H4 (cell line): ENCODE results near the gene CEACAM21. TPM values are rescaled to one million over a fixed set of nuclear protein-coding genes. Genes with fewer than 3 reads are reported as not detected.
A peak's percentile ranks its signal among the peaks of the same experiment; 100 is the strongest.

ENCODE experiments used
- DNase-seq: peaks from one replicate; pipeline ENCODE4 v3.0.0-alpha.2; 2015; ENCODE audit warnings: low spot score
- total RNA-seq: library from RNA; depleted of rRNA; stranded (reverse); fragments of >200 nt; shearing (Covaris generic); gene quantifications from 2 replicates; pipeline ENCODE4 v1.2.3, GENCODE V29; 2014; rRNA removed

The CEACAM21 gene
- total RNA-seq = 0.14 TPM in 1 of 2 replicates, not detected in the other

GRCh38 chr19:41575998-41576397 lies at the start of gene CEACAM21:
Gene CEACAM21 (plus strand): TSS chr19:41576166. CDS start chr19:41576275, 109 bp downstream.
- DNase-seq = no peak

GRCh38 chr19:41527089-41527488 lies 48.9 kb upstream of the CEACAM21 start:
- no peak for DNase-seq

GRCh38 chr19:41528106-41528505 lies 47.9 kb upstream of the CEACAM21 start:
- DNase-seq = no peak

DNA sequence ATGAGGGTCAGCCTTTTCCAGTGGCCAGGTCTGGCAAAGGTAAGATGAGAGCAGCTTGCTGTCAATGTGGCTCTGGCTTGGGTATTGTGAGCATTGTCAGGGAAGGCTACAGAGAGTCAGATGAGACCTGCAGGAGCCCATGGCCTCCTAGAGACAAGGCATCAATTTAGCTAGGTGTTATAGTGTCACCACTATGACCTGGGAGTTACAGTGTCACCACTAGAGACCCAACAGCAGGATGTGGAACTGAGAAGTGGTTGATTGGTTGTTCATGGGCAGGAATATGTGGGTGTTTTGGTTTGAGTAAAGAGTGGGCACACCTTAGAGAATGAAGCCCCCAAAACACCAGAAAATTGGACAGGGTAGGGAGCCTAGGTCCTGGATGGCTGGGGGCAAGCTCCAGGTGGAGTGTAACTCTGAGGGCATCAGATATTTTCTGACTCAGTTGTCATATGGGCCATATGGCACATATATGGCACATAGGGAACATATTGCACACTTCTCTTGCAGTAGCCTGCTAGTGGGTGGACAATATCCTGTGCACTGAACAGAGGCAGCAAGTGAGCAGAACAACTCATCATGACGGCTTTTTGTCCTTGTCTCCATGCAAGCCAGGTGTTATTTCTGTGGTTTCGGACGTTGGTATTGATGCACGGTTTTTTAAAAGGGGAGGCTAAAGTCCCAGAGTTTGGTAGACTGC lies 46.3 kb upstream of the CEACAM21 start:
- DNase-seq = no peak

GRCh38 chr19:41530184-41530534 lies 45.8 kb upstream of the CEACAM21 start:
- DNase-seq = no peak

- no peak for DNase-seq
Observed at GRCh38 chr19:41530761-41531301, 45.1 kb upstream of the CEACAM21 start.

DNA sequence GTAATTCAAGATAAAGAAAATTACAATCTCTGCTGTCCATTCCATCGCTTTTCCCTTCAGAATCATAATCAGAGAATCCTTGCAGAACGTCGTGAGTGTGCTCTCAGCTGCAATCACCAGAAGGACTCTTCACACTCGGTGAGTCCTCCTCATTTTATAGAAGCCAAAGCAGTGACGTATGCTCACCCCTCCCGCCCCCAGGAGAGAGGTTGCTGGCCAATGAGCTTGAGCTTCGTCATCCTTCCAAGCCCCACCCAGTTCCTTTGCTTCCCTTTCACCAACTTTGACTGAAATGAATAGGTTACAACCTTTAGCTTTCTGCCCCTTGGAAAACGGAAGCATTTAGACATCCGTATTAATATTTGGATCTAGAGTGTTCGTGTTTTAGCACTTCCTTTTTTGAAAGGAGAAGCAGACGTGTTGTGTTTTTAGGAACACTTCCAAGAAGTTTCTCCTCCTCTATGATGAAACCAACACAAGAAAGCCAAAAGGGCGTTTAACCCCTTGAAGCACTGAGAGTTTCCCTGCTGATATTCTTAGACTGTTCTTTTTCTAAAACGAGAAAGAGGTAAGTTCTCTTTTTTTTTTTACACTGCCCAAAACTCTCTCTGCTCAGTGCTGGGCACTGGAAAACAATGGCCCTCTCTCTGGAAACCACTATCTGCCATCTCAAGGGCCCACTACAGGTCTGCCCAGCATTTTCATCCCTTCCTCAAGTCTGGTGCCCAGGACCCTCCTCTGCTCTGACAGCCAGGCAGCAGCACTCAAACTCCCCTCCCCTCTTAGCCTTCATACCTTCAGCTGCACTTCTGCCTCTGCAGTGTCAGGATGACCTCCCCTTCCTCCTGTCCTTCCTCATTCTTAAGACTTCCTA lies 44.3 kb upstream of the CEACAM21 start:
- peak; percentile 86 for DNase-seq

DNA sequence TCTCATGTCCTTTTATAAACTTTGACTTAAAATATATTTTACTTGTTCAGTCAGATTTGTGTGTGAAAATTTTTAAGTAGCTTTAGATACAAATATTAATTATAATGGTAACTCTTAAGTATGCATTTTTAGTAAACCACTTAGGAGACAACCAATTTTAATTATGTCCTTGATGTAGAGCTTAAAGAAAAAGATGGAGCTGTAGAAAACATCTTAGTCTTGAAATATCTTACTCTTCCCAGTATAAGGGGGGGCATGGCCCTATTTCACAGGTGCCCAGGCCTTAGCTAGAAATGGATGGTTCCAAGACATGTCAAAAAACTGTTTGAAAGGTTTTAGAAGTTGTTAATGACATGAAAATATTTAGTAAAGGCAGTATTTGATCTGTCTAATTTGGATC lies 43.4 kb upstream of the CEACAM21 start:
- DNase-seq = no peak

DNA sequence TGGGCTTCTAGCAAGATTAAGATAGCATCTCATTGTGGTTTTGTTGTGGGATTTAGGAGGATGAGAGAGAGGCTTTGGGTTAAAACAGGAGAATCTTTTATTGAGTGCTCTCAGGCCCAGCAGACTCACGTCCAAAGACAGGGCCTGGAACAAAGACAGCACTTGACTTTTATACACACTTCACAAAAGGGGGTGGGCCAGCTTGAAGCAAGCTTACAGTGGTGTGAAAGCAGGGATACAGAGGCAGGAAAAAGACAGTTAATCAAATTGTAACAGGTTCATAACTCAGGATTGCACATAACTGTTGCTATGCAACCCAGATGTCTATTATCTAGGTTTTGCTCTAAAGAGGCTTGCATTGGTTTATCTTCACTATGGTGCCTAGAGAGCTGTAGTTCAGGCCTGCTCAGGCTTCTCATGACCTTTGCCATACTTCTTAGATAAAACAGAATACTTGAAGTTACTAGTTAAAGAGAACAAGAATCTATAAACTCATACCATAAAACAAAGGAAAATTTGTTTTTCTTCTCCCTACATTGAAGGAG lies 42.2 kb upstream of the CEACAM21 start:
- no peak for DNase-seq

- no peak for DNase-seq
Observed at GRCh38 chr19:41535029-41535622, 40.8 kb upstream of the CEACAM21 start.

DNA sequence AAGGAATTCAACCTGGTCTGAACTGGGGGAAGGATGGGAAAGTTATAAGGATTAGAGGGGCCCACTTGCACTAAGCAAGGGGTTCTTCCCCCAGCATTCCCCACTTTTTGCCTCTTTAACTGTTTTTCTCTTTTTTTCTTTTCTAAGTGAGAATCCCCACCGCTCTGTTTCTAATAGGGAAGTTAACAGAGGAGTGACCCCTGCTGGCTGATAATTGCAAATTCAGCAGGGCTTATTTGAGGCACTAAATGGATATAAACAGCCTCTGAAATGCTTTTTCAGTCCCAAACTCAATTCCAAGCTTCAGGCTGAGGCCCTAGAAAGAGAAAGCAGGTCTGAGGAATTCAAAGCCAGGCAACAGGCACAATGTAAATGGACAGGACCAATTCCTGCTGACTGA lies 38.2 kb upstream of the CEACAM21 start:
- DNase-seq = peak; percentile 22

DNA sequence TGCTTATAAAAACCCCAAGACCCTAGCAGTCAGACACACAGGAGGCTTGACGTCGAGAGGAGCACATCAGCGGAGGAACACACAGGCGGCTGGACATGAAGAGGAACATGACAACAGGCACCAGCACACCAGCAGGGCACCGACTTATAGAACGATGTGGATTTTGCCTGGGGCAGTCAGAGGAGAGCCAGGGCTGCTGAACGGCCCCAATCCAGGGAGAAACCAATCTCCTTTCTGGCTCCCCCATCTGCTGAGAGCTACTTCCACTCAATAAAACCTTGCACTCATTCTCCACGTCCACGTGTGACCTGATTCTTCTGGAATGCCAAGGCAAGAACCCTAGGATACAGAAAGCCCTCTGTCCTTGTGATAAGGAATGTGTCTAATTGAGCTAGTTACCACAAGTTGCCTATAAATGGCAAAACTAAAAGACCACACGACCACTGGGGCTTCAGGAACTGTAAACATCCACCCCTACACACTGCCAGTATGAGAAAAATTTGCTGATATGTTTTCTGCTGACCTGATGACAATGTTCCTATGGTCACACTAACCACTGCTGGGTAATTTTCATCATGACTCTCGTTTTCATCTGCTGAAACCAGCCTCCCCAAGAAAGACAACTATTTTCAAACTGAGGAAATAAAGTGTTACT lies 35.8 kb upstream of the CEACAM21 start:
- peak; percentile 89 for DNase-seq

DNA sequence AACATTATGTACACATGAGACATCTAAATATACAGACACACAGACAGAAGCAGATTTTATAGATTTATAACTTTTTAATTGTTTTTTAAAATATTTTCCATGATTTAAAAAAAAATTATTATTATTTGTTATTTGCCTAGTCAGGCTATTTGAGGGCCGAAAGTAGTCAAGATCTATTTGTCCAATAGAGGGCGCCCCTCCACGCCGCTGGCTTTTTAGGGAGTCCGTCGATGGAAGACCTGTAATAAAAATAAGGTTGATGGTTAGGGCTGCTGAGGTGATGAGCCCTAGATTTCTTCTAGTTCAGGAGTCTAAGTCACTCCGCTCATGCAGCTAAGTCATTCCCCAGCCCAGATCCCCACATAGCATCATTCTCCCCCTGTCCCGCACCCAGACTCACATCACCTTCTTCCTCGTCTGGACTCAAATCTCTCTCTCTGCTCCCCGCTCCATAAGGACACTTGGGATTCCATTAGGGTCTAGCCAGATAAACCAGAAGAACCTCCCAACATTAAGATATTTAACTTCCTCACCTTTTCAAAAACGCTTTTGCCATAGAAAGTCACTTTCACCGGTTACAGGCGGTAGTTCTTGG lies 33.9 kb upstream of the CEACAM21 start:
- no peak for DNase-seq

GRCh38 chr19:41542622-41543021 lies 33.3 kb upstream of the CEACAM21 start:
- DNase-seq = no peak

GRCh38 chr19:41543582-41543981 lies 32.4 kb upstream of the CEACAM21 start:
- DNase-seq = no peak

DNA sequence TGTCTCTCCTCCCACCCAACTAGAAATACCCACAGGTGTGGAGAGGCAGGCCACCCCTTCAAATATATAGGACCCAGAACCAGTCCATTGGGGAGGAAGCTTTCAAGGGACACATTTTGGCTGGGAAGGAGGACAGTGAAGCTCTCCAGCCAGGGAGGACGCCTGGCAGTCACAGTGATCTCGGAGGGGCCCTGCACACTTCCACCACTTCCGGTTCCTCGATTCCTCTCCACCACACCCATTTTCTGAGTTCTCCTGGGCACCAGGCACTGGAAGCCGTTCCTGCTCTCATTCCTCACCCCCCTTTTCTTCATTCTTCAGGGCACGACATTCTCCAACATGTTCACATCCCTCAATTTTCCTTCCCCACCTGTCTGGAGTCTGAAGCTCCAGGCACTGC lies 30.4 kb upstream of the CEACAM21 start:
- DNase-seq = no peak

- no peak for DNase-seq
Observed at GRCh38 chr19:41546386-41546789, 29.6 kb upstream of the CEACAM21 start.

DNA sequence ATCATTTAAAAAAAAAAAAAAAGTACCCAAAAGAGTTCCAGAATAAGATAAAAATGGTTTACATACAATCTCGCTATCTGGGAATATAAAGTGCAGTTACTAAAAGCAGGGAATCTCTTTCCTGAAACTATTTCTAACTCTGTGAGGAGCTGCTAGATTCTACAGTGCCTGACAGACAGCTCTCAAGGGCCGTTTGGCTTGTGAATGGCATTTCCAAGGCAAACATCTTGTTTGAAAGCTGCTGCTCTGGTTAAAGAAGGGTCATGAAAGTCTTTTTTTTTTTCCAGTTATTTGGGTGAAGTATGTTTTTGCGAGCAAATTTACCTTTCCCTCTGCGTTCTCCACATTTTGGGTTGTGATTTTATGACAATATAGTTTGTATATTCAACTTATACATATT lies 29.0 kb upstream of the CEACAM21 start:
- DNase-seq = no peak

- DNase-seq = no peak
Observed at GRCh38 chr19:41547569-41547968, 28.4 kb upstream of the CEACAM21 start.

GRCh38 chr19:41548047-41548446 lies 27.9 kb upstream of the CEACAM21 start:
- no peak for DNase-seq
